ENCODE data around the gene NINL. TPM values are rescaled to one million over a fixed set of nuclear protein-coding genes. Genes with fewer than 3 reads are reported as not detected.
A peak's percentile ranks its signal among the peaks of the same experiment; 100 is the strongest.

NINL gene
- total RNA-seq, 1 donor from 2014 or later, result 5.0 TPM

- DNase-seq (ENCODE audit: low spot score), result no peak
Observed at GRCh38 chr20:25533920-25534700, 51.2 kb downstream of the NINL start.

DNA sequence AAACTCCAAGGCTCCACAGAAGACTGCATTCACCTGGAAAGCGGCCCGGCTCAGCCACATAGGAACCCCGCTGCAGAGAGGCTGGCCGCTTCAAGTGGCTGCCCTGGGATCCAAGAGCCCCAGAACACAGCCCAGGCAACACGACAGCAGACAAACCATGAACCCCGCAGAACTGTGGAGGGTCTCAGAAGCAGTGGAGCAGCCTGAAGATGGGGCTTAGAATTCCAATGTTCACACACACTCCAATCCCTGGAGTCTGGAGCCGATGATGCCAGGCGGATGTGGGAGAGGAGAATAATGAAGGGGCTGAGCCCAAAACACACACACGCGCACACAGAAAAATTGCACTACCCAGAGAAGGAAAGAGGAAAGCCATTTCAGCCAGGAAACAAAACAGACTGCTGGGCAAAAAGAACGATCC lies 52.4 kb downstream of the NINL start:
- DNase-seq (ENCODE audit: low spot score), result no peak

GRCh38 chr20:25532015-25532751 lies 53.1 kb downstream of the NINL start:
- no peak for DNase-seq (ENCODE audit: low spot score)

- no peak for DNase-seq (ENCODE audit: low spot score)
Observed at GRCh38 chr20:25529295-25529951, 55.9 kb downstream of the NINL start.

DNA sequence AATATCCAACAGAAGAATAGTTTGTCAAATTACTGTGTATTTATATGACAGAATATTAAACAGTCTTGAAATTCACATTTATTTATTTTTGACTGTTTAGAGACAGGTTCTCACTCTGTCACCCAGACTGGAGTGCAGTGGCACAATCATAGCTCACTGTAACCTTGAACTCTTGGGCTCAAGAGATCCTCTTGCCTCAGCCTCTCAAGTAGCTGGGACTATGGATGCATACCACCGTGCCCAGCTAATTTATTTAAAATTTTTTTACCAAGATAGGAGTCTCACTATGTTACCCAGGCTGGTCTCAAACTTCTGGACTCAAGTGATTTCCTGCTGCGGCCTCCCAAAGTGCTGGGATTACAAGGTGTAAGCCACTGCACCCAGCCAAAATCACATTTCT lies 57.4 kb downstream of the NINL start:
- DNase-seq (ENCODE audit: low spot score), result no peak

DNA sequence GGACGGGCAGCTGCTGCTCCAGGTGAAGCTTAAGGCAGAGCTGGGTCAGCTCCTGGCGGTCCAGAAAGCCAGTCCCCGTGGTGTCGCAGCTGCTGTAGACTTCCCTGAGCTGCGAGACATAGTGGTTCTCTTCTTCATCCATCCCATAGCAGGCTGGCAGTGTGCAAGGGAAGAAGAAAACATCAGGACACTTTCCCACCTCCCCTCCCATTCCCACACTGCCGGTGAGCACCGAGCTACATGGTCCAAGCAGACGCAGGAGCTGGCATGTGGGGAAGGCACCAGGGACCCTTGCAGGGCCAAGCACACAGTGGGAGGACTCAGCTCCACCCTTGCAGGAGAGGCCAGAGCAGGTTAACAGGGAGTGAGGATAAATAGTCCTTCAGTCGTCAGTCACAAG lies 58.9 kb downstream of the NINL start:
- peak; percentile 83 for DNase-seq (ENCODE audit: low spot score)

DNA sequence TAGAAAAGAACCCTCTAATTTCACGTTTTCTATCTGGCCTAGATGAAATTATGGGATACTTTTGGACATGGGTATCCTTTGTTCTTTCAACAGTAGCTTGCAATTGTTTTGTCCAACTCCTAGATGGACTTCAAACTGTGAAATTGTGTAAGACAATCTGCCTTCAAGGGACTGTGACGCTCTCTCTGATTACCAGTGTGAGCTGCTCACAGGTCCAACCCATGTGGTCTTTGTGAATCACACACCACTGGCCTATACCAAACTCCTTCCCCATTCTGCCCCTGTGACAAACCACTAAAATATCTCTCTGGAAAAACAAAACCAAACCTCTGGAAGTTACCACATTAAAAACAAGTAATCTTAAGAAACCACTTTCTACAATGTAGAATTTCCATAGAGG lies 59.5 kb downstream of the NINL start:
- DNase-seq (ENCODE audit: low spot score), result no peak

DNA sequence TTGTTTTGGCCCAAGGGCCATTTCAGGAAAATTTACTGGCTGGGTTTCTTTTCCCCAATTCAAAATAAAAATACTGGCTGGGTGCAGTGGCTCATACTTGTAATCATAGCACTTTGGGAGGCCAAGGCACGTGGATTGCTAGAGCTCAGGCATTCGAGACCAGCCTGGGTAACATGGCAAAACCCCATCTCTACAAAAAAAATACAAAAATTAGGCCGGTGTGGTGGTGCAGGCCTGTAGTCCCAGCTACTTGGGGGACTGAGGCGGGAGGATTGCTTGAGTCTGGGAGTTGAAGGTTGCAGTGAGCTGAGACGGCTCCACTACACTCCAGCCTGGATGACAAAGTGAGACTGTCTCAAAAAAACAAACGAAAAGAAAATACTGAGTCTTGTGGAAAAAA lies 60.0 kb downstream of the NINL start:
- DNase-seq (ENCODE audit: low spot score), result peak; percentile 35

DNA sequence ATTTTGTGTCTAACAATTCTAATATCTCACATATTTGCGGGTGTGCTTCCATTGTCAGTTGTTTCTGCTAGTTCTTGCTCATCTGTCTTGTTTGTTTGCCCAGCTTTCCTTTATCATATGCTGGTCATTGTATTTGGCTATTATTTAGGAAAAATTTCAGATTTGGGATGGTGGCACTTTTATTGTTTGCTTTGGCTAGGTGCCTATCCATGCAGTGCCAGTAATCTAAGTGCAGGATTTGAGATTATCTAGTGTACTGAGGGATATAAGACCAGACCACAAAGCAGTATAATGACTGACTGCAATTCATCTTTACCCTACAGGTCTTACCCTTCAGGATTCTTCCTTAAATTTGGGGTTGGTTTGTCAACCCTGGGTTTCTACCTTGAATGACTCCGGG lies 63.9 kb downstream of the NINL start:
- DNase-seq (ENCODE audit: low spot score), result no peak

GRCh38 chr20:25517124-25517523 lies 68.2 kb downstream of the NINL start:
- peak; percentile 59 for DNase-seq (ENCODE audit: low spot score)

GRCh38 chr20:25514747-25515340 lies 70.5 kb downstream of the NINL start:
- DNase-seq (ENCODE audit: low spot score), result peak; percentile 51

- no peak for DNase-seq (ENCODE audit: low spot score)
Observed at GRCh38 chr20:25514195-25514594, 71.1 kb downstream of the NINL start.

DNA sequence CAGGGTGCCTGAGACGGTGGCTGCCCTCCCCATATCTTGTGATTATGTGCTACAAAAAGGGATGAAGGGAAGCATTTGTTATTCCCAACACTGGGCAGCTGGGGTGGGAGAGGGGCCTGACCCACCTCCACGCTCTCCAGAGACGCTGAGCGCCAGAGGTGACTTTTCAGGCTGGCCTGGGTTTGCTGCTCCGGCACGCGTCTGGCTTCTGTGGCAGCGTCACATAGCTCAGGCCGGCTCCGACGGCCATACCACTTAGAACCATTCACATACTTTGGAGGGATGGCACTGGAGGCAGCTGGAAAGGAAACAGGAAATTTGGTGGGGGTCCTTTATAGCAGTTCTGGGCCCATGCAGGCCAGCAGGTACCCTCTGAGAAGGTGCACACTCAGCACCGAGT lies 72.6 kb downstream of the NINL start:
- peak; percentile 62 for DNase-seq (ENCODE audit: low spot score)

DNA sequence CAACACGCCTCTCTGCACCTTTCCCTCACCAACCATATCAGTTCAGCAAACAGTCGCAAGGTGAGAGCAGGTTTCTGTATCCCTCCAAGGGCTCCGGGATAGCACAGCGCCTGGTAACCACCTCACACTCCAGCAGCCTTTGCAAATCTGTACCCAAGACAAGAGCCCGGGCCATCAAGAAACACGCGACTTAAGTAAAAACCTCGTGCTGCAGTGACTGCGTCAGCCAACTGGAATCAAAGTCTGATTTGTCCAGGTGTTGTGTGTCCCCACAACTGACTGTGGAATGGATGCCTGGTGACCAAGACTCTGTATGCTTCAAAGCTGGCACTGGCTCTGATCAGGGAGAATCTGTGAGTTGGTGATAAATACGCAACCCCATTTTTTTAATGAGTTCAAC lies 74.1 kb downstream of the NINL start:
- peak; percentile 24 for DNase-seq (ENCODE audit: low spot score)

DNA sequence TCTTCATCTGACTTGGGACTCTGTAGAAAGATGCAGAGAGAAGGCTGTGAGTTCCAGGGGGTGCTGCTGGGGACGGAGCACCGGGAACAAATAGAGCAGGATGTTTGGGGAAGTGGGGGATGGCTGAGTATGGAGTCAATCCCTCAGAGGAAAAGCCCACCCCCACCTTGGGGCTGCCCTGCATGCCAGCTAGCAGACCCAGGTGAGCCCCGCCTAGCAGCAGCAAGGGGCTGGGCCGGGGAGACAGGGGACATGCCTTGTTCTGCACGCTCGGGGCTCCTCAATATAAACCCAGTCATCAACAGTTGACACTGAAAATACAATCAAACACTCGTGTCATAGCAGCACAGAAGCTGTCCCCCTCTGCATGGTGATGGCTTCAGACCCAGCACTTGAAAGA lies 74.6 kb downstream of the NINL start:
- DNase-seq (ENCODE audit: low spot score), result peak; percentile 73

DNA sequence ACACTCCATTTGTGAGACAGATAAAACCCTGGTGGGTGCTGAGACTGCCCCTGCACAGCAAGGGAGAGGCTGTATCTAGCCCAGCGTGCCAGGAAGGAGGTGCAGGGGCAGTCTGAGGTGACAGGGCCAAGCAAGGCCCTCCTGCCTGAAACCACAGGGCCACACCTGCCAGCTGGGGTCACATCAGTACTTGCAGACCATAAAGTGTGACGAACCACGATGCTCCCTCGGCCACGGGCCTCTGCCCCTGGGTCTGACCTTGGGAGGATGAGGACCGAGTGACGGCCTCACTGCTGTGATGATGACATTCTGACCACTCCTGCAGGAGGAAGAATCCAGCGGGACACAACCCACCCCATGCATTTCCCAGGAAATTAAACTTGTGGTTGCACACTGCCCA lies 75.1 kb downstream of the NINL start:
- DNase-seq (ENCODE audit: low spot score), result peak; percentile 87

DNA sequence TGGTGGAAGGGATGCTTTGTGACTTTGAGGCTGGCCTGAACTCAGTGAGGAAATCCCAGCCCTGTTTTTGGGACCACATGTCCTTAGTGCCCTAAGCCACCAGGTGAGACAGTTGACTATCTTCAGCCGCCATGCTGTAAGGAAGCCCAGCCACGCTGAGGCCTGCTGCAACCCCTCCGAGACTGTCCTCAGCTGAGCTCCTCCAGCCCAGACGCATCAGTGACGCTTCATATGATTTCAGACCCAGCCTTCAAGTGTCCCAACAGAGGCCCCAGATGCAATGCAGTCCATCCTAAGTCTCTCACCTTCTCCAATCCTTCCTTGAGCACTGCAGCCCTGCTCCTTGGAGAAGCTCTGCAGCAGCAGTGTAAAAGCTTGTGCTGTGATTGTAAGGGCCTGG lies 76.2 kb downstream of the NINL start:
- DNase-seq (ENCODE audit: low spot score), result peak; percentile 74

- peak; percentile 68 for DNase-seq (ENCODE audit: low spot score)
Observed at GRCh38 chr20:25508083-25508770, 77.1 kb downstream of the NINL start.

GRCh38 chr20:25507385-25508082 lies 77.8 kb downstream of the NINL start:
- DNase-seq (ENCODE audit: low spot score), result peak; percentile 35

DNA sequence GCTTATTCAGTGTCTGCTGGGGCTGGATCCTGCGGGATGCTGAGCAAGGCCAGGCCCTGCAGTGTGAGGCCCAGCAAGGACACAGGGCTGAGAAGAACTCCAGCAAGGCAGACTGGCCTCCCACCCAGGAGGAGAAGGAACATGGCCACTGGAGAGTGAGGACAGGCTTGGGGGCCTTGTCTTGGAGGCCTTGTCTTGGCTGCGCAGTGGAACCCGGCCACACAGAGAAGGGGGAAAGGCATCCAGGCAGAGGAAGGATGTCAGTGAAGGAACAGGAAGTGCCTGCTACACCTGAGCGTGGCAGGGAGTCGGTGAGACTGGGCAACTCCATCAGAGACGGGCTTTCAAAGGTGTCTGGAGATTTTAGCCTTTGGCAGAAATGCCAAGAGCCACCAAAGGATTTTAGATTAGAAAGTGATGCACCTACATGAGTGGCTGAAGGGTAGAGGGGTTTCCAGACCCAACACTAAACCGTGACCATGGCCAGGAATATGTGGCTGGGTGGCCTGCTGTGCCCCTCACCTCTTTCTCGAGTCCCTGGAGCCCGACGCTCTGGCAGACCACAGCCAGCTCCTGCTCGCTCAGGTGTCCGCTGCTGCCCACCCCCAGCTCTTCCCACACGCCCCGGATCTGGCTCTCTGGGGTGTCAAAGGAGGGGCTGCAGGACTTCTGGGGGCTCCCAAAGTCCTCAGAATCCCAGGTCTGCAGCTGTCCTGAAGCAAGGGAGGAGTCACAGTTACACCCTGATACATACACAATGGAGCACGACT lies 80.8 kb downstream of the NINL start:
- DNase-seq (ENCODE audit: low spot score), result peak; percentile 75

All from mesenteric fat pad (tissue), 1 donor.